Measurements from ENCODE around the gene ARL3. TPM values are rescaled to one million over a fixed set of nuclear protein-coding genes. Genes with fewer than 3 reads are reported as not detected.

The ARL3 gene
- total and polyA plus RNA-seq, 2 experiments from 2014 or later: 8.5 to 22.6 TPM

- TF ChIP-seq ZNF114 (CRISPR knock-in tag; IDR thresholded peaks at IDR 0.05) (no peak), STAT1 (IDR thresholded peaks at IDR 0.05; ENCODE audit: unreplicated experiment) (no peak), EZH2 (IDR thresholded peaks at IDR 0.05; ENCODE audit: low read depth, unreplicated experiment) (no peak), NANOG (IDR thresholded peaks at IDR 0.05; ENCODE audit: borderline replicate concordance) (no peak), CTCF (conservative IDR thresholded peaks at IDR 0.05; ENCODE audit: low read depth in 2 of 2) (peak; percentile 67 to 70), JUNB (IDR thresholded peaks at IDR 0.05; ENCODE audit: unreplicated experiment) (no peak), EZH2phosphoT487 (IDR thresholded peaks at IDR 0.05; ENCODE audit: unreplicated experiment) (no peak)
- no peaks in the 10 kb centered on the region for H3K27me3 ChIP-seq (ENCODE audit: insufficient read depth)
- DNase-seq (ENCODE audit: low spot score) (peak; percentile 75), ATAC-seq (peak; percentile 94)
- H3K36me3 Mint-ChIP-seq (ENCODE audit: low read depth): no peaks in the 10 kb centered on the region
- H3K9me3 Mint-ChIP-seq: no peaks in the 10 kb centered on the region; the same call in 2 of the 3 replicates
- H3K4me1 Mint-ChIP-seq: peaks cover 9% of the 10 kb centered on the region; the same call in 2 of the 3 replicates
- H3K27me3 Mint-ChIP-seq (ENCODE audit: insufficient read depth, low read depth, poor library complexity): no peaks in the 10 kb centered on the region
- H3K79me2 ChIP-seq (replicated peaks; ENCODE audit: insufficient read depth): peaks cover 19% of the 10 kb centered on the region
- no peaks in the 10 kb centered on the region for H3K9me2 ChIP-seq (ENCODE audit: insufficient read depth)
- H3K27ac ChIP-seq (ENCODE audit: low read depth): no peak overlapping the region
- H2AFZ ChIP-seq: no peak overlapping the region
- peaks cover 6% of the 10 kb centered on the region; the same call in 1 of the 2 replicates for H4K20me1 ChIP-seq (replicated peaks; ENCODE audit: insufficient read depth)
- H3K4me1 ChIP-seq (ENCODE audit: insufficient read depth): 0 out of 2 replicates have a peak, but pooled peaks cover 3% of the 10 kb centered on the region
- H3K4me3 Mint-ChIP-seq: no peak overlapping the region
- H3K4me3 ChIP-seq: no peak overlapping the region
- no peaks in the 10 kb centered on the region for H3F3A ChIP-seq (replicated peaks; ENCODE audit: low read depth)
- no peak overlapping the region for H3K4me2 ChIP-seq
- H3K36me3 ChIP-seq (ENCODE audit: insufficient read depth): no peaks in the 10 kb centered on the region
- H3K27ac Mint-ChIP-seq: no peak overlapping the region
Measured at GRCh38 chr10:102752934-102753664, 38.9 kb upstream of the ARL3 start.

- H3K4me1 Mint-ChIP-seq: peaks cover 9% of the 10 kb centered on the region; the same call in 2 of the 3 replicates
- no peak for ATAC-seq
- peaks cover 19% of the 10 kb centered on the region for H3K79me2 ChIP-seq (replicated peaks; ENCODE audit: insufficient read depth)
- TF ChIP-seq POLR2AphosphoS5 (IDR thresholded peaks at IDR 0.05; ENCODE audit: low read depth) (no peak), CTCF (conservative IDR thresholded peaks at IDR 0.05; ENCODE audit: low read depth in 2 of 2) (no peak), STAT1 (IDR thresholded peaks at IDR 0.05; ENCODE audit: unreplicated experiment) (no peak), EZH2 (IDR thresholded peaks at IDR 0.05; ENCODE audit: low read depth, unreplicated experiment) (no peak), ZNF462 (CRISPR knock-in tag; IDR thresholded peaks at IDR 0.05) (no peak)
Measured at GRCh38 chr10:102752266-102752930, 38.2 kb upstream of the ARL3 start.

More at GRCh38 chr10:102752266-102752930, 38.2 kb upstream of the ARL3 start:
- Histone ChIP-seq H3F3A (replicated peaks; ENCODE audit: low read depth) (no peaks in the 10 kb centered on the region), H3K4me2 (no peak overlapping the region), H2AFZ (no peak overlapping the region), H3K4me1 (ENCODE audit: insufficient read depth) (0 out of 2 replicates have a peak, but pooled peaks cover 3% of the 10 kb centered on the region), H3K36me3 (ENCODE audit: insufficient read depth) (no peaks in the 10 kb centered on the region), H3K27me3 (ENCODE audit: insufficient read depth) (no peaks in the 10 kb centered on the region), H3K4me3 (no peak overlapping the region), H3K27ac (ENCODE audit: low read depth) (no peak overlapping the region), H3K9me2 (ENCODE audit: insufficient read depth) (no peaks in the 10 kb centered on the region), H4K20me1 (replicated peaks; ENCODE audit: insufficient read depth) (0 out of 2 replicates have a peak, but pooled peaks cover 7% of the 10 kb centered on the region)
- H3K36me3 Mint-ChIP-seq (ENCODE audit: low read depth): no peaks in the 10 kb centered on the region
- no peak for DNase-seq (ENCODE audit: low spot score)
- no peaks in the 10 kb centered on the region for H3K27me3 Mint-ChIP-seq (ENCODE audit: insufficient read depth, low read depth, poor library complexity)
- H3K9me3 Mint-ChIP-seq: no peaks in the 10 kb centered on the region; the same call in 2 of the 3 replicates
- no peak overlapping the region for H3K27ac Mint-ChIP-seq
- H3K4me3 Mint-ChIP-seq: no peak overlapping the region
